T-cell (primary cell): ENCODE results near the gene HSP90AA1. TPM values are rescaled to one million over a fixed set of nuclear protein-coding genes. Genes with fewer than 3 reads are reported as not detected.
"Not testable (repeated sequence)": the region's sequence is repeated elsewhere in the genome, so short reads cannot be mapped to it uniquely, and the experiment has no call there.

Source experiments
- ATAC-seq, 4 experiments: fragments of 200-7000 bp in 3 of 4; fragments of 150-1000 bp in 1 of 4; cut with Tn5 transposase; replicated peaks in 1 of 4; 1 replicate in 3 of 4; 2 replicates in 1 of 4; pipeline ENCODE4 v1.10.0; 2021; ENCODE audit warnings: moderate library complexity in 3 of 4, mild to moderate bottlenecking in 2 of 4, moderate number of reproducible peaks in 1 of 4
- CTCF ChIA-PET, 2 donors: fragments of 300-600 bp; sonication (Branson Sonifier 250); formaldehyde crosslinking; loops; one replicate each; lab custom pipeline; 2022; ENCODE audit warnings: antibody characterized with exemption in 2 of 2; lab: Charles Lee
- POLR2A ChIA-PET, 2 donors: fragments of 300-600 bp; sonication (Branson Sonifier 250); formaldehyde crosslinking; loops; one replicate each; lab custom pipeline; 2022; ENCODE audit warnings: antibody characterized with exemption in 2 of 2; lab: Charles Lee
- DNase-seq, 35 experiments: peaks; one replicate each; pipeline versions ENCODE4 v3.0.0 to v3.0.0-alpha.2; 2013 to 2023
- H3K27ac ChIP-seq: one replicate; pipeline ENCODE4 v1.5.1; 2013; ENCODE audit warnings: low read length
- H3K27me3 ChIP-seq, 2 experiments: replicated peaks in 1 of 2; 1 replicate in 1 of 2; 2 replicates in 1 of 2; pipeline versions ENCODE4 v1.6.1 to v1.7.0; 2013; ENCODE audit warnings: low read length in 1 of 2, mixed read lengths in 1 of 2; ENCODE audit not compliant: control insufficient read depth in 2 of 2, insufficient read depth in 2 of 2; ENCODE audit errors: extremely low read depth in 1 of 2
- H3K36me3 ChIP-seq, 2 donors: 1 replicate in 1 of 2; 2 replicates in 1 of 2; pipeline versions ENCODE4 v1.6.1 to v1.7.0; 2013; ENCODE audit warnings: low read length in 1 of 2; ENCODE audit not compliant: control insufficient read depth in 2 of 2, insufficient read depth in 1 of 2; ENCODE audit errors: extremely low read depth in 1 of 2
- H3K4me1 ChIP-seq, 2 experiments: 1 replicate in 1 of 2; 2 replicates in 1 of 2; pipeline versions ENCODE4 v1.6.1 to v1.7.0; 2013; ENCODE audit warnings: low read length in 2 of 2, mixed read lengths in 1 of 2; ENCODE audit not compliant: insufficient read depth in 2 of 2, control insufficient read depth in 1 of 2; ENCODE audit errors: extremely low read depth in 1 of 2
- H3K4me3 ChIP-seq, 2 donors: 1 replicate in 1 of 2; 2 replicates in 1 of 2; pipeline versions ENCODE4 v1.5.1 to v1.7.0; 2013; ENCODE audit warnings: mild to moderate bottlenecking in 2 of 2, low read length in 1 of 2, moderate library complexity in 1 of 2; ENCODE audit not compliant: control insufficient read depth in 1 of 2; ENCODE audit errors: extremely low read depth in 1 of 2
- H3K9me3 ChIP-seq: 2 replicates; pipeline ENCODE4 v1.7.0; 2013
- H3K27ac Mint-ChIP-seq, 2 donors: one replicate each; pipeline ENCODE4 v1.8.0; 2020 to 2021; ENCODE audit warnings: mild to moderate bottlenecking in 2 of 2, mixed read lengths in 2 of 2
- H3K27me3 Mint-ChIP-seq, 2 donors: one replicate each; pipeline ENCODE4 v1.8.0; 2021 to 2022; ENCODE audit warnings: mixed read lengths in 2 of 2
- H3K36me3 Mint-ChIP-seq: one replicate; pipeline ENCODE4 v1.8.0; 2021; ENCODE audit warnings: mixed read lengths
- H3K4me1 Mint-ChIP-seq, 3 donors: one replicate each; pipeline ENCODE4 v1.8.0; 2020 to 2022; ENCODE audit warnings: mixed read lengths in 3 of 3, mild to moderate bottlenecking in 1 of 3
- H3K4me3 Mint-ChIP-seq, 3 donors: one replicate each; pipeline ENCODE4 v1.8.0; 2020 to 2022; ENCODE audit warnings: mild to moderate bottlenecking in 3 of 3, mixed read lengths in 3 of 3, moderate library complexity in 3 of 3
- H3K9me3 Mint-ChIP-seq, 3 donors: one replicate each; pipeline ENCODE4 v1.8.0; 2020 to 2022; ENCODE audit warnings: mixed read lengths in 3 of 3
- WGBS: methylation state at CpG from one replicate; pipeline ENCODE4 v1.1.5; 2013; ENCODE audit warnings: missing lambda C conversion rate; ENCODE audit not compliant: insufficient coverage; 5-methylcytosine and 5-hydroxymethylcytosine counted together
- total RNA-seq, 35 experiments: library from RNA in 6 of 35; stranded (reverse) in 6 of 35; fragments of 120-200 nt in 1 of 35; gene quantifications; one replicate each; pipeline versions ENCODE4 v1.2.1 to v1.2.4 and lab custom pipeline; 2013 to 2026

HSP90AA1 gene
- total RNA-seq, 5 donors from 2014 or later (not counting 1 experiment from before 2014, with no cell fraction given) = 230 to 471 (median 263) TPM

DNA sequence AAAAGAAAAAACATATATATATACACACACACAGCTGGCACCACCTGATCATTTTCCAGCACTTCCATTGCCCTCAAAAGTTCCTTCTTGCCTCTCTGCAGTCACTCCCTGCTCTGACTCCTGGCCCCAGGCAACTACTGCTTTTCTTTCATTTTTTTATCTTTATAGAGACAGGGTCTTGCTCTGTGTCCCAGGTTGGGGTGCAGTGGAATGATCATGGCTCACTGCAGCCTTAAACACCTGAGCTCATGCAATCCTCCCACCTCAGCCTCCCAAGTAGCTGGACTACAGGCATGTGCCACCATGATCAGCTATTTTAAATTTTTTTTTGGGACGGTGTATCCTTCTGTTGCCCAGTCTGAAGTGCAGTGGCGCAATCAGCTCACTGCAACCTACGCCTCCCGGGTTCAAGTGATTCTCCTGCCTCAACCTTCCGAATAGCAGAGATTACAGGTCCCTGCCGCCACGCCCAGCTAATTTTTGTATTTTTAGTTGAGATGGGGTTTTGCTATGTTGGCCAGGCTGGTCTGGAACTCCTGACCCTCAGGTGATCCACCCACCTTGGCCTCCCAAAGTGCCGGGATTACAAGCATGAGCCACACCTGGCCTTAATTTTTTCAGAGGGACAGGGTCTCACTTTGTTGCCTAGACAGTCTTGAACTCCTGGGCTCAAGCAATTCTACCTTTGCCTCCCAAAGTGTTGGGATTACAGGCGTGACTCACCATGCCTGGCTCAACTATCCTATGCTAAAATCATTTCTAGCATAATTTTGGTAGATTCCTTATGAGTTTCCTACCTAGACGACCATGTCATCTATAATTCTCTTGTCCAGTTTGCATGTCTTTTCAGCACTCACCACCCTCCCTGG is 7.8 kb downstream of the HSP90AA1 start:
- peaks cover 31 to 38% (median 35%) of the 10 kb centered on the region in 3 donors for H3K4me1 Mint-ChIP-seq
- H3K27ac Mint-ChIP-seq = peak overlapping the region in 1 of 2 donors; percentile 53
- Histone ChIP-seq H3K4me1 (peaks cover 7% of the 10 kb centered on the region in 2 experiments), H3K4me3 (no peak overlapping the region), H3K9me3 (no peaks in the 10 kb centered on the region), H3K27ac (no peak overlapping the region), H3K27me3 (no peaks in the 10 kb centered on the region), H3K36me3 (peaks cover 5 to 55% of the 10 kb centered on the region in 2 donors)
- WGBS = 98% methylated on average over 6 of the region's 10 CpGs
- DNase-seq (no peak), ATAC-seq (peak in 1 of 4 experiments; percentile 17)
- ChIA-PET CTCF (interaction anchor here in 1 of 2 donors (0.7 kb wide), 1 partner anchor 89 kb away, joined by 3 read pairs; no protein-coding TSS in a partner anchor), POLR2A (interaction anchor here (0.5 to 0.9 kb wide), 2 partner anchors 9 to 1257 kb away, joined by 3 to 6 read pairs; no protein-coding TSS in a partner anchor)
- H3K36me3 Mint-ChIP-seq = peaks cover 55% of the 10 kb centered on the region
- no peaks in the 10 kb centered on the region for H3K27me3 Mint-ChIP-seq
- H3K4me3 Mint-ChIP-seq = no peak overlapping the region
- peaks cover 0 to 3% (median 0%) of the 10 kb centered on the region in 3 donors for H3K9me3 Mint-ChIP-seq

- H3K4me3 ChIP-seq, H3K9me3 ChIP-seq, H3K27me3 Mint-ChIP-seq, H3K9me3 Mint-ChIP-seq, H3K4me1 ChIP-seq, DNase-seq, H3K4me3 Mint-ChIP-seq, H3K27ac ChIP-seq, H3K27me3 ChIP-seq: not testable (repeated sequence)
- H3K27ac Mint-ChIP-seq = peak overlapping the region in 1 of 2 donors; percentile 6
- peak in 2 of 4 experiments; percentile 16 to 25 for ATAC-seq
- peaks cover 48% of the 10 kb centered on the region for H3K36me3 Mint-ChIP-seq
- 82% methylated on average over 6 of the region's 11 CpGs for WGBS
- H3K36me3 ChIP-seq = peaks cover 5 to 48% of the 10 kb centered on the region in 2 donors
- ChIA-PET CTCF (interaction anchor here in 1 of 2 donors (0.7 kb wide), 1 partner anchor 88 kb away, joined by 3 read pairs; no protein-coding TSS in a partner anchor), POLR2A (interaction anchor here (0.5 to 0.9 kb wide), 2 partner anchors 10 to 1258 kb away, joined by 3 to 6 read pairs; no protein-coding TSS in a partner anchor)
- H3K4me1 Mint-ChIP-seq = peaks cover 24 to 32% (median 28%) of the 10 kb centered on the region in 3 donors
These were observed 8.5 kb downstream of the HSP90AA1 start for GRCh38 chr14:102078361-102078791.

DNA sequence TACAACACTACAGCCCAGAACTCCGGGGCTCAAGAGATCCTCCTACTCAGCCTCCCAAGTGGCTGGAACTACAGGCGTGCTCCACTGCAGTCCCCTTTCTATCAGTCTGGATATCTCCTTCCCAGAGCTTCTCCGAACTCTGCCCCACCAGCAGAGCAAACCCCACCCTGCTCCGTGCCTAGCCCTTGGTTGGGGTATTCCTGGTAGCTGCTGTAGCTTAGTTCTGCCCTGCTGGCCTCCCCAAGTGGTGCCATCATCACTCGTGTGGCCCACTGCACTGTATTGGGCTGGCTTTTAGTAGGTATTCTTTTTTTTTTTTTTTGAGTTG is 9.5 kb downstream of the HSP90AA1 start:
- peaks cover 5 to 37% of the 10 kb centered on the region in 2 donors for H3K36me3 ChIP-seq
- H3K9me3 ChIP-seq = no peaks in the 10 kb centered on the region
- DNase-seq (no peak), ATAC-seq (peak in 1 of 4 experiments; percentile 20)
- no peak overlapping the region for H3K4me3 ChIP-seq
- WGBS = 100% methylated on average over 4 of the region's 5 CpGs
- POLR2A ChIA-PET = interaction anchor here in 1 of 2 donors (0.5 kb wide), 1 partner anchor 1533 kb away, joined by 3 read pairs; no protein-coding TSS in a partner anchor
- H3K36me3 Mint-ChIP-seq = peaks cover 42% of the 10 kb centered on the region
- H3K27ac Mint-ChIP-seq = no peak overlapping the region
- CTCF ChIA-PET = no interaction called here
- peaks cover 0 to 4% of the 10 kb centered on the region in 2 experiments for H3K4me1 ChIP-seq
- H3K4me3 Mint-ChIP-seq = no peak overlapping the region
- no peaks in the 10 kb centered on the region for H3K27me3 Mint-ChIP-seq
- H3K27me3 ChIP-seq = no peaks in the 10 kb centered on the region
- H3K4me1 Mint-ChIP-seq = peaks cover 16 to 22% (median 18%) of the 10 kb centered on the region in 3 donors
- H3K27ac ChIP-seq = no peak overlapping the region
- peaks cover 0 to 3% (median 0%) of the 10 kb centered on the region in 3 donors for H3K9me3 Mint-ChIP-seq

DNA sequence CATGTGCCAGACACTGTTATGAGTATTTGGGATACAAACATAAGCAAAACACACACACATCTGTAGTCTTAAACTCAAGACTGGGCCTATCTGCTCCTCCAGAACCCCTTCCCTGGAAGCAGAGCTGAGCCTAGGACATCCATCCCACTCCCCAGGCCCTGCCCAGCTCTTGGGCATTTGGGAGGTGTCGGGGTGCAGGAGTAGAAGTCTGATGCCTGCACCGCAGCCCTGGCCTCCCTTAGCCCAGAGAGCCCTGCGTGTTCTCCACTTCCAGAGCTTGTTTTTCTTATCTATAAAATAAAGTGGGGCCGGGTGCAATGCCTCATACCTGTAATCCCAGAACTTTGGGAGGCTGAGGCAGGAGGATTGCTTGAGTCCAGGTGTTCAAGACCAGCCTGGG is 11.7 kb downstream of the HSP90AA1 start:
- no peak overlapping the region for H3K4me3 Mint-ChIP-seq
- no peak for ATAC-seq
- peaks cover 20% of the 10 kb centered on the region for H3K36me3 Mint-ChIP-seq
- ChIA-PET POLR2A (no interaction called here), CTCF (no interaction called here)
- H3K4me1 ChIP-seq = peaks cover 0 to 4% of the 10 kb centered on the region in 2 experiments
- H3K27ac Mint-ChIP-seq = no peak overlapping the region
- H3K9me3 ChIP-seq = no peaks in the 10 kb centered on the region
- H3K36me3 ChIP-seq = peaks cover 0 to 16% of the 10 kb centered on the region in 2 donors
- H3K4me3 ChIP-seq = no peak overlapping the region
- WGBS = no CpG with 5 or more reads among the region's 4 CpGs
- DNase-seq = no peak
- H3K9me3 Mint-ChIP-seq = peaks cover 0 to 3% (median 0%) of the 10 kb centered on the region in 3 donors
- H3K27ac ChIP-seq = no peak overlapping the region
- H3K27me3 Mint-ChIP-seq = no peaks in the 10 kb centered on the region
- H3K27me3 ChIP-seq = no peaks in the 10 kb centered on the region
- H3K4me1 Mint-ChIP-seq = peaks cover 0 to 2% (median 0%) of the 10 kb centered on the region in 3 donors

DNA sequence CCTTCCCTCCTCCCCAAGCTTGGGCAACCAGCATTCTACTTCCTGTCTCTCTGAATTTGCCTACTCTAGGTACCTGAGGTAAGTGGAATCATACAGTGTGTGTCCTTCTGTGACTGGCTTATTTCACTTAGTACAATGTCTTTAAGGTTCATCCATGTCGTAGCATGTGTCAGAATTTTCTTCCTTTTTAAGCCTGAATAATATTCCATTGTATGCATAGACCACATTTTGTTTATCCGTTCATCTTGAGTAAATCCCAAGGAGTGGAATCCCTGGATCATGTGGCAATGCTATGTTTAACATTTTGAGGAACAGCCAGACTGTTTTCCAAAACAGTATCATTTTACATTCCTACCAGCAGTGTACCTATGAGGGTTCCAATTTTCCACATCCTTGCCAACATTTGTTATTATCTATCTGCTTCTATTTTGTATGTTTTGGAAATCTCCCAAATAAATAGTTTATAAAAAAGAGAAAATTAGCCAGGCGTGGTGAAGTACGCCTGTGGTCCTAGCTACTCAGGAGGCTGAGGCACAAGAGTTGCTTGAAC is 12.4 kb downstream of the HSP90AA1 start:
- Mint-ChIP-seq H3K9me3 (peaks cover 0 to 3% (median 0%) of the 10 kb centered on the region in 3 donors), H3K36me3 (peaks cover 13% of the 10 kb centered on the region), H3K27ac (peak overlapping the region; percentile 24 to 44), H3K4me3 (no peak overlapping the region), H3K27me3 (no peaks in the 10 kb centered on the region), H3K4me1 (peaks cover 0 to 2% (median 0%) of the 10 kb centered on the region in 3 donors)
- WGBS = 100% methylated on average over 2 of the region's 4 CpGs
- H3K9me3 ChIP-seq = no peaks in the 10 kb centered on the region
- H3K36me3 ChIP-seq = peaks cover 0 to 9% of the 10 kb centered on the region in 2 donors
- H3K27ac ChIP-seq = no peak overlapping the region
- peaks cover 0 to 4% of the 10 kb centered on the region in 2 experiments for H3K4me1 ChIP-seq
- no peak overlapping the region for H3K4me3 ChIP-seq
- DNase-seq = no peak
- POLR2A ChIA-PET = no interaction called here
- no peak for ATAC-seq
- CTCF ChIA-PET = interaction anchor here in 1 of 2 donors (0.7 kb wide), 1 partner anchor 66 kb away, joined by 5 read pairs; no protein-coding TSS in a partner anchor
- H3K27me3 ChIP-seq = no peaks in the 10 kb centered on the region
